Measurements from ENCODE around the gene ACTG2. TPM values are rescaled to one million over a fixed set of nuclear protein-coding genes. Genes with fewer than 3 reads are reported as not detected.

The ACTG2 gene
- total RNA-seq, 6 experiments from 2014 or later, result 0.17 to 2.3 (median 2.1) TPM

DNA sequence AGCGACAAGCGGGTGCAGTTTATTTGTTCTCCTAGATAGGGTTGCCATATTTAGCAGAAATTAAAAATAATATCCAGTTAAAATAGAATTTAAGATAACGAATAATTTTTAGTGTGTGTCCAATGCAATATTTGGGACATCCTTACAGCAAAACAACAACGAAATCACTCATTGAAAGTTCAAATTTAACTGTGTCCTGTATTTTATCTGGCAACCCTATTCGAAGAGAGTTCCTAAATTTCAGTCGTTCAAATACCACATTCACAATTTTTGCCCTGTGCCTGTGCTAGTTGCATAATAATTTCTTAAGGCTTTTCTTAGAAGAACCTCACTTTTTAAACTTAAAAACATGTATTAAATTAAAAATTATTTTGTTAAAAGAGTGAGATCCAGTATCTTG is 34.5 kb downstream of the ACTG2 start:
- DNase-seq, result no peak
- Mint-ChIP-seq H3K27me3 (ENCODE audit: insufficient read depth) (peaks cover 6% of the 10 kb centered on the region; the same call in 1 of the 2 replicates), H3K36me3 (ENCODE audit: low read depth) (peaks cover 22% of the 10 kb centered on the region), H3K4me3 (peak overlapping the region; percentile 95), H3K9me3 (no peaks in the 10 kb centered on the region), H3K27ac (peak overlapping the region; percentile 96), H3K4me1 (ENCODE audit: low read depth) (peaks cover 50% of the 10 kb centered on the region)
- no peak for TF ChIP-seq CTCF (IDR thresholded peaks at IDR 0.05)

GRCh38 chr2:73928963-73929347 is 36.1 kb downstream of the ACTG2 start:
- Mint-ChIP-seq H3K4me1 (ENCODE audit: low read depth) (peaks cover 63% of the 10 kb centered on the region), H3K27ac (peak overlapping the region; percentile 30; the same call in 1 of the 2 replicates), H3K36me3 (ENCODE audit: low read depth) (peaks cover 30% of the 10 kb centered on the region), H3K4me3 (peak overlapping the region; percentile 6), H3K9me3 (no peaks in the 10 kb centered on the region), H3K27me3 (ENCODE audit: insufficient read depth) (peaks cover 3% of the 10 kb centered on the region; the same call in 1 of the 2 replicates)
- no peak for TF ChIP-seq CTCF (IDR thresholded peaks at IDR 0.05)
- DNase-seq, result no peak

GRCh38 chr2:73930386-73930785 is 37.6 kb downstream of the ACTG2 start:
- H3K27ac Mint-ChIP-seq, result no peak overlapping the region; the same call in 1 of the 2 replicates
- H3K9me3 Mint-ChIP-seq, result no peaks in the 10 kb centered on the region
- no peak overlapping the region for H3K4me3 Mint-ChIP-seq

GRCh38 chr2:73931531-73932500 is 39.0 kb downstream of the ACTG2 start:
- peak overlapping the region; percentile 3 for H3K27ac Mint-ChIP-seq

More at GRCh38 chr2:73930386-73930785, 37.6 kb downstream of the ACTG2 start:
- Mint-ChIP-seq H3K27me3 (ENCODE audit: insufficient read depth) (peaks cover 3% of the 10 kb centered on the region; the same call in 1 of the 2 replicates), H3K4me1 (ENCODE audit: low read depth) (peaks cover 67% of the 10 kb centered on the region), H3K36me3 (ENCODE audit: low read depth) (peaks cover 30% of the 10 kb centered on the region)
- DNase-seq, result no peak
- no peak for TF ChIP-seq CTCF (IDR thresholded peaks at IDR 0.05)

GRCh38 chr2:73933194-73933593 is 40.4 kb downstream of the ACTG2 start:
- DNase-seq, result no peak
- Mint-ChIP-seq H3K4me3 (no peak overlapping the region; the same call in 1 of the 2 replicates), H3K36me3 (ENCODE audit: low read depth) (peaks cover 40% of the 10 kb centered on the region), H3K27me3 (ENCODE audit: insufficient read depth) (no peaks in the 10 kb centered on the region; the same call in 1 of the 2 replicates), H3K27ac (no peak overlapping the region), H3K9me3 (no peaks in the 10 kb centered on the region), H3K4me1 (ENCODE audit: low read depth) (peaks cover 81% of the 10 kb centered on the region)
- no peak for TF ChIP-seq CTCF (IDR thresholded peaks at IDR 0.05)

More at GRCh38 chr2:73931531-73932500, 39.0 kb downstream of the ACTG2 start:
- H3K4me1 Mint-ChIP-seq (ENCODE audit: low read depth), result peaks cover 74% of the 10 kb centered on the region
- peaks cover 39% of the 10 kb centered on the region for H3K36me3 Mint-ChIP-seq (ENCODE audit: low read depth)
- H3K27me3 Mint-ChIP-seq (ENCODE audit: insufficient read depth), result peaks cover 3% of the 10 kb centered on the region; the same call in 1 of the 2 replicates
- DNase-seq, result peak; percentile 38
- H3K4me3 Mint-ChIP-seq, result no peak overlapping the region; the same call in 1 of the 2 replicates
- H3K9me3 Mint-ChIP-seq, result no peaks in the 10 kb centered on the region
- TF ChIP-seq CTCF (IDR thresholded peaks at IDR 0.05), result no peak

Measured in HFFc6 (cell line).